ENCODE data around the gene BAX.
A peak's percentile ranks its signal among the peaks of the same experiment; 100 is the strongest.
"Not testable (repeated sequence)": the region's sequence is repeated elsewhere in the genome, so short reads cannot be mapped to it uniquely, and the experiment has no call there.

Gene BAX

GRCh38 chr19:48954595-48955307 is at the start of gene BAX:
TSS of gene BAX (plus strand) at chr19:48954875. CDS start at chr19:48954929, 54 bp downstream.
- DNase-seq, result peak; percentile 96 to 98

- DNase-seq, result no peak
Measured at GRCh38 chr19:48905664-48906063, 49.0 kb upstream of the BAX start.

- no peak for DNase-seq
Measured at GRCh38 chr19:48906324-48906723, 48.4 kb upstream of the BAX start.

GRCh38 chr19:48907671-48908070 is 47.0 kb upstream of the BAX start:
- DNase-seq, result no peak

DNA sequence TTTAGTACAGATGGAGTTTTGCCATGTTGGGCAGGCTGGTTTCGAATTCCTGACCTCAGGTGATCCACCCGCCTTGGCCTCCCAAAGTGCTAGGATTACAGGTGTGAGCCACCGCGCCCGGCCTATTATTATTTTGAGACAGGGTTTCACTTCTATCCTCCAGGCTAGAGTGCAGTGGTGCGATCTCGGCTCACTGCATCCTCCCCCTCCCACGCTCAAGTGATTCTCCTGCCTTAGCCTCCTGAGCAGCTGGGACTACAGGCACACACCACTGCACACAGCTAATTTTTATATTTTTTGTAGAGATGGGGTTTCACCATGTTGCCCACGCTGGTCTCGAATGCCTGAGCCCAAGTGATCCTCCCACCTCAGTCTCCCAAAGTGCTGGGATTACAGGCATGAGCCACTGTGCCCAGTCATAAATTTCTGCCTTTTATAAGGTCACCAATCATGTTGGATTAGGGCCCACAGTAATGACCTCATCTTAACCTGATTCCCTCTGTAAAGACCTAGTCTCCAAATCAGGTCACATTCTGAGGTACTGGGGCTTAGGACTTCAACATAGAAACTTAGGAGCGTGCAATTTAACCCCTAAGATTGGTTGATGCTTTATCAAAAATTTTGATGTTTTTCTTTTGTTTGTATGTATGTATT is 45.1 kb upstream of the BAX start:
- DNase-seq, result not testable (repeated sequence)

DNA sequence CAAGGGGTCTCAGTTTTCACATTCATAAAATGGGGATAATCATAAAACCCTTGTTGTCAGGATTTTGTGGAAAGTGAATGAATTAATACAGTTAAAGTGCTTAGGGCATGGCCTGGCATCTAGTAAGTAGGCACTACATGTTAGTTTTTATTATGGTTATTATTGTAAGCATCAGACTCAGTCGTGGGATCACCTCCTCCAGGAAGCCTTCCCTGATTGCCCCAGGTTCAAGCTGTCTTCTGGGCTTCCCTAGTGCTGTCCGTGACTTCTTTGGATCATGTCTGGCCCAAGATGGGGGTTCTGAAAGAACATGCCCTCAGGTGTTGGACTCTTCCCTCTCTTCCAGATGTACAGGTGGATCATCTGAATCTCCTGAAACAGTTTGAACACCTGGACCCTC is 43.9 kb upstream of the BAX start:
- no peak for DNase-seq

- DNase-seq, result peak in 1 of 2 experiments; percentile 9
Measured at GRCh38 chr19:48913114-48913889, 41.4 kb upstream of the BAX start.

- DNase-seq, result no peak
Measured at GRCh38 chr19:48914181-48914580, 40.5 kb upstream of the BAX start.

DNA sequence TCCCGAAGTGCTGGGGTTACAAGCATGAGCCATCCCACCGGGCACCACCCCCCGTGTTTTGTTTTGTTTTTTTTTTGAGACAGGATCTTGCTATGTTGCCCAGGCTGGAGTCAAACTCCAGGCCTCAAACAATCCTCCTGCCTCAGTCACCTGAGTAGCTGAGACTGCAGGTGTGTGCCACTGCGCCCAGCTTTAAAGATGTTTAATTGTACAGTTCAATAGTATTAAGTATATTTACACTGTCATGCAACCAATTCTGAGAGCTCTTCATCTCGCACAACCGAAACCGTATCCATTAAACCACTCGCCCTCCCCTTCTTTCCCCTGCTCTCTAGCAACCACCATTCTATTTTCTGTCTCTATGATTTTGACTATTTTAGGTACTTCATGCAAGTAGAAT is 38.9 kb upstream of the BAX start:
- no peak for DNase-seq

- DNase-seq, result no peak
Measured at GRCh38 chr19:48918071-48918470, 36.6 kb upstream of the BAX start.

GRCh38 chr19:48918801-48919247 is 35.9 kb upstream of the BAX start:
- DNase-seq, result no peak

DNA sequence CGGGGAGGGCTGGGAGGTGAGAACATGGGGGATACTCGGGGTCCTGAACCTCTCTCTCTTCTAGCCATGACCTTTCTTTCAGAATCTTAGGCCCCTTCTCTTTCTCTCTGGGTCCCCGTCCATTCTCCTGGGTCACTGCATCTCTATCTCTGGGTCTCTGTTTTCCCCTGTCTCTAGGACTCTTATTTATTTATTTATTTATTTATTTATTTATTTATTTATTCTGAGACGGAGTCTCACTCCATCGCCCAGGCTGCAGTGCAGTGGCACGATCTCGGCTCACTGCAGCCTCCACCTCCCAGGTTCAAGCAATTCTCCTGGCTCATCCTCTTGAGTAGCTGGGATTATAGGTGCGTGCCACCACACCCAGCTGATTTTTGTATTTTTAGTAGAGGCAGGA is 35.4 kb upstream of the BAX start:
- not testable (repeated sequence) for DNase-seq

GRCh38 chr19:48920949-48921348 is 33.7 kb upstream of the BAX start:
- DNase-seq, result no peak

DNA sequence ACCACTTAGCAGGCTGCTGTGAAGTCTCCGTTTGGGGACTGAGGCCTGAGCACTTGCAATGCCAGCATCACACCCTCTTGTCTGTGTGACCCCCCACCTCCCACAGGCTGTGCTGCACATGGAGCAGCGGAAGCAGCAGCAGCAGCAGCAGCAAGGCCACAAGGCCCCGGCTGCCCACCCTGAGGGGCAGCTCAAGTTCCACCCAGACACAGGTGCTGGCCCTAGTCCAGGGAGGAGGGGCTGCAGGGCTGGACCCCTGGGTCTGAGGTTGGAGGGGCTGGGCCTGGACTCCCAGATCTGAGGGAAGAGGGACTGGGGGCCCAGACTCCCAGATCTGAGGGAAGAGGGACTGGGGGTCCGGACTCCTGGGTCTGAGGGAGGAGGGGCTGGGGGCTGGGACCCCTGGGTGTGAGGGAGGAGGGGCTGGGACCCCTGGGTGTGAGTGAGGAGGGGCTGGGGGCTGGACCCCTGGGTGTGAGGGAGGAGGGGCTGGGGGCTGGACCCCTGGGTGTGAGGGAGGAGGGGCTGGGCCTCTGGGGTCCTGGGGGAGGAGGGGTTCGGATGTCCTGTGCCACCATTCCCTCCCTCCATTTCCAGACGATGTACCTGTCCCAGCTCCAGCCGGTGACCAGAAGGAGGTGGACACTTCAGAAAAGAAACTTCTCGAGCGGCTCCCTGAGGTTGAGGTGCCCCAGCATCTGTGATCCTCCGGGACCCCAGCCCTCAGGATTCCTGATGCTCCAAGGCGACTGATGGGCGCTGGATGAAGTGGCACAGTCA is 32.8 kb upstream of the BAX start:
- DNase-seq, result no peak

- DNase-seq, result no peak
Measured at GRCh38 chr19:48922548-48923490, 31.9 kb upstream of the BAX start.

- DNase-seq, result no peak
Measured at GRCh38 chr19:48925240-48925843, 29.3 kb upstream of the BAX start.

DNA sequence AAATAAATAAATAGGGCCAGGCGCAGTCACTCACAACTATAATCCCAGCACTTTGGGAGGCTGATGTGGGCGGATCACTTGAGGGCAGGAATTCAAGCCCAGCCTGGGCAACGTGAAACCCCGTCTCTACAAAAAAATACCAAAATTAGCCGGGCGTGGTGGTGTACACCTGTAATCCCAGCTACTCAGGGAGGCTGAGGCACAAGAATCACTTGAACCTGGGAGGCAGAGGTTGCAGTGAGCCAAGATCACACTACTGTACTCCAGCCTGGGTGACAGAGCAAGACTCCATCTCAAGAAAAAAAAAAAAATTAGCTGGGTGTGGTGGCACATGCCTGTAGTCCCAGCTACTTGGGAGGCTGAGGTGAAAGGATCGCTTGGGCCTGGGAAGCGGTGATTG is 28.8 kb upstream of the BAX start:
- DNase-seq, result not testable (repeated sequence)

DNA sequence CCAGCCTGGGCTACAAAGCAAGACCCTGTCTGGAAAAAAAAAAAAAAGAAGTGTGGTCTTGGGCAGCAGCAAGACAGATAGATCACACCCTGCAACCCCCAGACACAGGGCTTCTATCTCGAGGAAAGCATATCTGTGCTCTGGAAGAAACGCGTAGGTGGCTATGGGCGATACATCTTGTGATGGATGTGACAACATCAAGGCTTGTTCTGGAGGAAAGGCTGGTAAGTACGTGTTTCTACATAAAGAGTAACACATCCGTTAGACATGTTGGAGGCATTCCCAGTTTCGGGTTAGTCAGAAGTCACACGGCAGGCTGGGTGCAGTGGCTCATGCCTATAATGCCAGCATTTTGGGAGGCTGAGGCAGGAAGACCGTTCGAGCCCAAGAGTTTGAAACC is 27.8 kb upstream of the BAX start:
- no peak for DNase-seq

DNA sequence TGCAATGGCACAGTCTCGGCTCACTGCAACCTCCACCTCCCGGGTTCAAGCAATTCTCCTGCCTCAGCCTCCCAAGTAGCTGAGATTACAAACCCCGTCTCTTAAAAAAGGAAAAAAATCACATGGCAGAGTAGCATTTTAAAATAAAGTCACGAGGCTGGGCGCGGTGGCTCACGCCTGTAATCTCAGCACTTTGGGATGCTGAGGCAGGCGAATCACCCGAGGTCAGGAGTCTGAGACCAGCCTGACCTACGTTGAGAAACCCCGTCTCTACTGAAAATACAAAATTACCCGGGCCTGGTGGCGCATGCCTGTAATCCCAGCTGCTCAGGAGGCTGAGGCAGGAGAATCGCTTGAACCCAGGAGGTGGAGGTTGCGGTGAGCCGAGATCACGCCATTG is 27.0 kb upstream of the BAX start:
- not testable (repeated sequence) for DNase-seq

DNA sequence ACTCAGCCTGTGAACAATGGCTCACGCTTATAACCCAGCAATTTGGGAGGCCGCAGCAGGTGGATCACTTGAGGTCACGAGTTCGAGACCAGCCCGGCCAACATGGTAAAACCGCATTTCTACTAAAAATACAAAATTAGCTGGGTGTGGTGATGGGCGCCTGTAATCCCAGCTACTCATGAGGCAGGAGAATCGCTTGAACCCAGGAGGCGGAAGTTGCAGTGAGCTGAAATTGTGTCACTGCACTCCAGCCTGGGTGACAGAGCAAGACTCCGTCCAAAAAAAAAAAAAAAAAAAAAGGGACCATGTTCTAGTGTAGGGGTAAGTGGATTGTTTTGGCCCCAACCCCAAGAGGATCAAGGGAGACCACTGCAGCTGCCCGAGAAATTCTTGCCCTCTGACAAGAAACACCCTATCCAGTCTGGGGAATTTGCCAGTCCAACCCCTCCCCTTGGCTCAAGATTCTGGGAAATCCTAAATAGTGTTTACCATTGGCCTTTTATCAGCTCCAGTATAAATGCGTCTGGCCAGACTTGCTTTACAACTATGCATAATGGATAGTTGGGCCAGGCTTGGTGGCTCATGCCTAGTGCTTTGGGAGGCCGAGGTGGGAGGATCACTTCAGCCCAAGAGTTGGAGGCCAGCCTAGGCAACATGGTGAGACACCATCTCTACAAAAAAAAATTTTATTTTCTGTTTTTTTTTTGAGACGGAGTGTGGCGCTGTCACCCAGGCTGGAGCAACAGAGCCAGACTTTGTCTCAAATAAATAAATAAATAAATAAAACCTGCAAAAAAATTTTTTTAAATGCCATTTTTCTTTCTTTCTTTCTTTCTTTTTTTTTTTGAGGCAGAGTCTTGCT is 26.3 kb upstream of the BAX start:
- DNase-seq, result no peak
